HEK293T (cell line): ENCODE data around the gene GTF3C5.

Source experiments
- ARNT ChIP-seq: fragments of 450-650 bp; IDR thresholded peaks from 2 replicates; pipeline ENCODE4 v1.6.1; 2017; ENCODE audit warnings: mild to moderate bottlenecking
- BHLHE40 ChIP-seq: fragments of 450-650 bp; IDR thresholded peaks from 2 replicates; pipeline ENCODE4 v1.6.1; 2016; ENCODE audit warnings: mild to moderate bottlenecking, moderate library complexity, borderline replicate concordance
- ELF4 ChIP-seq: fragments of 450-650 bp; IDR thresholded peaks from 2 replicates; pipeline ENCODE4 v1.6.1; 2017; ENCODE audit warnings: antibody characterized with exemption
- FOXA1 ChIP-seq: fragments of 450-650 bp; IDR thresholded peaks from 2 replicates; pipeline ENCODE4 v1.6.1; 2016; ENCODE audit warnings: mild to moderate bottlenecking
- FOXK2 ChIP-seq: fragments of 450-650 bp; IDR thresholded peaks from 2 replicates; pipeline ENCODE4 v1.6.1; 2016; ENCODE audit warnings: mild to moderate bottlenecking
- FOXM1 ChIP-seq: fragments of 450-650 bp; IDR thresholded peaks from 2 replicates; pipeline ENCODE4 v1.6.1; 2017; ENCODE audit warnings: mild to moderate bottlenecking, borderline replicate concordance
- HDGF ChIP-seq: fragments of 450-650 bp; IDR thresholded peaks from 2 replicates; pipeline ENCODE4 v1.6.1; 2017; ENCODE audit warnings: antibody characterized with exemption, borderline replicate concordance
- L3MBTL2 ChIP-seq: fragments of 450-650 bp; conservative IDR thresholded peaks from 2 replicates; pipeline ENCODE4 v1.6.1; 2016; ENCODE audit warnings: mild to moderate bottlenecking
- NFRKB ChIP-seq: fragments of 450-650 bp; IDR thresholded peaks from 2 replicates; pipeline ENCODE4 v1.6.1; 2016; ENCODE audit warnings: mild to moderate bottlenecking, moderate library complexity
- SP1 ChIP-seq: fragments of 450-650 bp; IDR thresholded peaks from 2 replicates; pipeline ENCODE4 v1.6.1; 2017
- SUZ12 ChIP-seq: fragments of 450-650 bp; IDR thresholded peaks from 2 replicates; pipeline ENCODE4 v1.6.1; 2016; ENCODE audit warnings: mild to moderate bottlenecking
- TARDBP ChIP-seq: fragments of 450-650 bp; IDR thresholded peaks from 2 replicates; pipeline ENCODE4 v1.6.1; 2016
- ZNF384 ChIP-seq: fragments of 450-650 bp; IDR thresholded peaks from 2 replicates; pipeline ENCODE4 v1.6.1; 2016
- TF ChIP-seq, protein P1 (sequence below): fragments of 450-650 bp; IDR thresholded peaks from 2 replicates; pipeline ENCODE4 v1.6.1; 2016

DNA sequence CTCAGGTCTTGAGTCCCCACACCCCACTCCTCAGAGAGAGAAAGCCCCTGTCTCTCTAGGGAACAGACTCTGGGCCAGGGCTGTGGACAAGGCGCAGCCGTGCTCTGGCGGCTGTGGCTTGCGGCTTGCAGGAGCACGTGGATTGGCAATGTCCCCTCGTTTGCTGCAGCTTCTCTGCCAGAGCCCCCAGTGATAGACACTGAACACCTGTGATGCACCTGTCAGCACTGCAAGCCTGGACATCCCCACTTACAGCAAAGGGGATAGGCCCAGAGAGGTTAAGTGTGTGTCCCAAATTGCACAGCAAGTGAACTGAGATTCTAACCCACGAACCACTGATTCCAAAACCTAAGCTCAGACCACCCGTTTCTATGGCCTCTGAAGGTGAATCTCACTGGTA, 45.3 kb upstream of the GTF3C5 start:
- TF ChIP-seq ARNT (no peak), SP1 (no peak), FOXM1 (no peak), SUZ12 (no peak), BHLHE40 (no peak), FOXK2 (no peak), TARDBP (no peak), L3MBTL2 (no peak), HDGF (no peak), ZNF384 (no peak), ELF4 (no peak), FOXA1 (no peak), NFRKB (no peak)
- TF ChIP-seq, protein P1, sequence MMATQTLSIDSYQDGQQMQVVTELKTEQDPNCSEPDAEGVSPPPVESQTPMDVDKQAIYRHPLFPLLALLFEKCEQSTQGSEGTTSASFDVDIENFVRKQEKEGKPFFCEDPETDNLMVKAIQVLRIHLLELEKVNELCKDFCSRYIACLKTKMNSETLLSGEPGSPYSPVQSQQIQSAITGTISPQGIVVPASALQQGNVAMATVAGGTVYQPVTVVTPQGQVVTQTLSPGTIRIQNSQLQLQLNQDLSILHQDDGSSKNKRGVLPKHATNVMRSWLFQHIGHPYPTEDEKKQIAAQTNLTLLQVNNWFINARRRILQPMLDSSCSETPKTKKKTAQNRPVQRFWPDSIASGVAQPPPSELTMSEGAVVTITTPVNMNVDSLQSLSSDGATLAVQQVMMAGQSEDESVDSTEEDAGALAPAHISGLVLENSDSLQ: no peak
